ENCODE results near the gene MISP3.

MISP3 gene

GRCh38 chr19:14053500-14053899, 19.1 kb upstream of the MISP3 start:
- no peak for DNase-seq

- DNase-seq: no peak
These were observed 18.5 kb upstream of the MISP3 start for GRCh38 chr19:14054099-14054498.

GRCh38 chr19:14054721-14055120, 17.9 kb upstream of the MISP3 start:
- no peak for DNase-seq

- DNase-seq: no peak
These were observed 17.2 kb upstream of the MISP3 start for GRCh38 chr19:14055396-14055795.

- no peak for DNase-seq
These were observed 16.4 kb upstream of the MISP3 start for GRCh38 chr19:14056069-14056666.

- no peak for DNase-seq
These were observed 15.7 kb upstream of the MISP3 start for GRCh38 chr19:14056741-14057356.

- DNase-seq: no peak
These were observed 14.1 kb upstream of the MISP3 start for GRCh38 chr19:14058182-14059092.

GRCh38 chr19:14059093-14059480, 13.5 kb upstream of the MISP3 start:
- no peak for DNase-seq

- DNase-seq: no peak
These were observed 12.9 kb upstream of the MISP3 start for GRCh38 chr19:14059652-14060155.

- no peak for DNase-seq
These were observed 11.4 kb upstream of the MISP3 start for GRCh38 chr19:14061081-14061749.

- no peak for DNase-seq
These were observed 10.6 kb upstream of the MISP3 start, which contains the start of gene PALM3 for GRCh38 chr19:14061751-14062557. Gene PALM3, minus strand, starts transcription at chr19:14062076. Its CDS starts 96 bp downstream, at chr19:14061980.

- no peak for DNase-seq
These were observed 10.1 kb upstream of the MISP3 start for GRCh38 chr19:14062558-14062855.

GRCh38 chr19:14063105-14063504, 9.5 kb upstream of the MISP3 start:
- DNase-seq: no peak

GRCh38 chr19:14066134-14066533, 6.5 kb upstream of the MISP3 start:
- no peak for DNase-seq

- DNase-seq: no peak
These were observed 2.1 kb upstream of the MISP3 start for GRCh38 chr19:14070268-14071050.

- DNase-seq: peak; percentile 71
These were observed 807 bp downstream of the MISP3 start for GRCh38 chr19:14073261-14073924.

- peak; percentile 27 for DNase-seq
These were observed 1.6 kb downstream of the MISP3 start for GRCh38 chr19:14073925-14074838.

- DNase-seq: no peak
These were observed 5.8 kb downstream of the MISP3 start for GRCh38 chr19:14078411-14078810.
